GM18511 (cell line): ENCODE results near the gene GRHPR.
A peak's percentile ranks its signal among the peaks of the same experiment; 100 is the strongest.

Experiments used
- ATAC-seq: cut with Tn5 transposase; IDR thresholded peaks from one replicate; pipeline ENCODE4 v1.9.1; 2021; ENCODE audit warnings: mild to moderate bottlenecking, moderate library complexity; ENCODE audit not compliant: unreplicated experiment

The GRHPR gene

DNA sequence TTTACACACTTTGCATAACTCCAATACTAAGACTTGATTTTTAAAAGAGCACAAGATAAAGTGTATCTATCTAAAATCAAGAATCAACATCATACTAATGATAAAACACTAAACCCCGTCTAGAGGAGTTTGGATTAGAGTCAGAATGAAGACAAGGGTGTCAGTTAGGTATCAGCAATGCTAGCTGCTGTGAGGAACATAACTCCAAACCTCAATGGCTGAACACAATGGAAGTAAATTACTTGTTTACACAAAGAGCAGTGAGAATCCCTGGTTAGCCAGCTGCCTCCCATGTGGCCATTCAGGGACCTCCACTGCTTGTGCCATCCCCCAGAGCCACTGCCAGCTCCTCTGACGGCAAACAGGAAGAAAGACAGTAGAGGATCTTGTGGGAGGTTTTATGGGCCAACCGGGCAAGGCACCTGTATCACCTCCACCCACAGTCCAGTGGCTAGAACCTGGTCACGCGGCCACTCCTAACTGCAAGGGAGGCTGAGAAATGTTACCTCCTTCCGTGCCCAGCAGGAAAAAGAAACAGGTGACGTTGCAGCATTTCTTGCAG, 24.0 kb upstream of the GRHPR start:
- ATAC-seq, result no peak

DNA sequence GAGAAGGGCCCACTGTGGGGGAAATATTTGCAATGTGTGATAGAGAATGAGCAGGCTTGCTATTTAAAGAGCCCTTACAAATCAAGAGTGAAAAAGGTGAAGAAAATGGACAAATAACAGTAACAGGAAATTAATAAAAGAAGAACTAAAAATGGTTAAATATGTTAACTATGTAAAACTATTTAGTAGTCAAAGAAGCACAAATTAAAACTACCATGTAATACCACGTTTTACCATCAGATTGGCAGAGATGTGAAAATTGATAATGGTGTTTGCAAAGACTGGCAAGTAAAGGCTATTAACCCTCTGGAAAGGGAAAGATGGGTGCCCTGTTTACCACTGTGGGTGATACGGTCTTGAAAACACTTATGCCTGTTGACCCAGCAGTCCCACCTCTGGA, 23.2 kb upstream of the GRHPR start:
- no peak for ATAC-seq

DNA sequence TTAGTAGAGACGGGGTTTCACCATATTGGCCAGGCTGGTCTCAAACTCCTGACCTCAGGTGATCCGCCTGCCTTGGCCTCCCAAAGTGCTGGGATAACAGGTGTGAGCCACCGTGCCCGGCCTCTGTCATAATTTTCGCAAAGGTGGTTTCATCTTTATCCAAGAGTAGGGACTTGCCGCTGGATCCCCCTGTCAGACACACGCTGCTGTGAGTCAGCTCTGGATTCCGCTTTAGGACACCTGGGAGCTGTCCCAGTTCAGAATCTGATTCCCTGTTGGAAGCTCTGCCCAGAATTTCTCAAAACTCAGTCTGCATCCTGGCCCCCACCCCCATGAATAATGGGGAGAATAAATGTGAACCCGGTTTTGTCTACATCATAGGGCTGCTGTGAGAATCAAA, 17.9 kb upstream of the GRHPR start:
- ATAC-seq, result no peak

DNA sequence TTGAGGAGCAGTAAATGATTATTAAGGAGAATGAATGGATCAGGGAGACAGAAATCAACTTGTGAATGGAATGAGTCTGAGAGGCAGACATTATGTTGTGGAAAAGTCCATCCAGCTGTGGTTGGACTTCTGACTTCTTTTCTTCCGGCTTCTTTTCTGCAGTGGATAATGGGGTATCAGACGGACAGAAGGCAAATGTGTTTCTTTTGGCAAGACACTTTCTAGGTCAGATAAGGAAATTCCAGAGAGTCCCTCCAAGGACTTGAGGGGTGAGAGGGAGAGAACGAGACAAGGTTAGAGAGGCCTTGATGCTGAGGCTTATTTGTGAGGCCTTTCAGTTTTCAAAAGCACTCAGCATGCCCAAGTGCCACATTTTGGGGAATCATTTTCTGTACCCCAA, 17.1 kb upstream of the GRHPR start:
- ATAC-seq, result no peak

DNA sequence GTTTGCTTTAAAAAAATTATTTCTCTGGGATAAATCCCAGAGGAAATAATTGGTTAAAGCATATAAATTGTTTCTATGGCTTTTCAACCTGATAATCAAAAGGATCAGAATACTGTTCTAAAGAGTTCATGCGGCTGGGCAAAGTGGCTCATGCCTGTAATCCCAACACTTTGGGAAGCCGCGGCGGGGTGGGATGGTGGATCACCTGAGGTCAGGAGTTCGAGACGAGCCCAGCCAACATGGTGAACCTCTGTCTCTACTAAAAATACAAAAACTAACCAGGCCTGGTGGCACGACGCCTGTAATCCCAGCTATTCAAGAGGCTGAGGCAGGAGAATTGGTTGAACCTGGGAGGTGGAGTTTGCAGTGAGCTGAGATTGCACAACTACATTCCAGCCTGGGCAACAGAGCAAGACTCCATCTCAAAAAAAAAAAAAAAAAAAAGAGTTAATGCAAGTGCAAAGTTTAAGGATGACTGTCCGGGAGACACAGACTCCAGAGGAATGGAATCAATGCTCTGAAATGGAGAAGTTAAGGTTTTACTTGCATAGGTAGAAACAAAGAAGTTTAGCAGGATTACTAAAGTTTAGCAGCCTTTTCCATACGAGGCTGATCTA, 16.6 kb upstream of the GRHPR start:
- ATAC-seq, result no peak

DNA sequence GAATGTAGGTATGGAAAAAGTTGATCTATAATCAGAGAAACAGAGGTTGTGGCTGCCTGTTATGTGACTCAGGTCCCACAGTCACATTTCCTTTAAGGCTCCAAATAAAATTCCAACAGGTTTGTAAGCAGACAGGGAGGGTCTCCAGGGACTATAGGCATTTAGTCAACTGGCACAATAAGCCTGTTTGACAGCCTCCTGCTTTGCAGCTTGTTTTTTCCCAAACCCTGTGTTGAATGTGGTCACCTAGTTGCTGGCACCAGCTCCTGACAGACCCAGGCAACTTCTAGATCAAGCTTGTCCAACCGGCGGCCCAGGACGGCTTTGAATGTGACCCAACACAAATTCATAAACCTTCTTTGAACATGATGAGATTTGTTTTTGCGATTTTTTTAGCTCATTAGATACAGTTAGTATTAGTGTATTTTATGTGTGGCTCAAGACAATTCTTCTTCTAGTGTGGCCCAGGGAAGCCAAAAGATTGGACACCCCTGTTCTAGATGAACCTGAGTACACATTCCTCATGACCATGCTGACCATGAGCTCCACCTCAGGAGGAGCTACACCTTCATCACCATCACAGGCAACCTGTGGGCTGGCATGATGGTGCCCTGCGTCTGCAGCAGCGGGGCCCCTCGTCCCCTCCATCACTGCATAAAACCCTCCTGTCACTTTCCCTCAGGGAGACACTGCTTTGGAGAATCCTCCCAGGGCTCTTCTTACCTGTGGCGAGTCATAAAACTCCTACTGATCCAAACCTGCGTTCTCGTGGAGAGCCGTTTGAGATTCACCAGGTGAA, 15.7 kb upstream of the GRHPR start:
- no peak for ATAC-seq

DNA sequence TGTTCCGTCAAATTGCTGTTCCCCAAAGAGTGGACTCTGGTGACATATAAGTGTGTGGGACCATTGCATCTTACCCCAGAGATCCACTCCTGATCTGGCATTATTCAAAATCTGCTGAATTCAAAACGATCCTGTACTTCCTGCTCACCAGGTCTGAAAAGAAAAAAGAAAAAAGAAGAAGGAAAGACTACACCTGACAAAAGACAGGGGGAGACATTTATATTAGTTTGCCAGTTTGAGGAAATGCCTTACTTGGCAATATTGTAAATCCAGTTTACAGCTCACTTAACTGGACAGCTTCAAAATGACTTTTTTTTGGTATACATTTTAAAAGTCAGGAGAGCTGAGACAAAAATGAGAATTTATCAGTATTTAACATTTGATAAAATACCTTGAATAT, 15.0 kb upstream of the GRHPR start:
- no peak for ATAC-seq

DNA sequence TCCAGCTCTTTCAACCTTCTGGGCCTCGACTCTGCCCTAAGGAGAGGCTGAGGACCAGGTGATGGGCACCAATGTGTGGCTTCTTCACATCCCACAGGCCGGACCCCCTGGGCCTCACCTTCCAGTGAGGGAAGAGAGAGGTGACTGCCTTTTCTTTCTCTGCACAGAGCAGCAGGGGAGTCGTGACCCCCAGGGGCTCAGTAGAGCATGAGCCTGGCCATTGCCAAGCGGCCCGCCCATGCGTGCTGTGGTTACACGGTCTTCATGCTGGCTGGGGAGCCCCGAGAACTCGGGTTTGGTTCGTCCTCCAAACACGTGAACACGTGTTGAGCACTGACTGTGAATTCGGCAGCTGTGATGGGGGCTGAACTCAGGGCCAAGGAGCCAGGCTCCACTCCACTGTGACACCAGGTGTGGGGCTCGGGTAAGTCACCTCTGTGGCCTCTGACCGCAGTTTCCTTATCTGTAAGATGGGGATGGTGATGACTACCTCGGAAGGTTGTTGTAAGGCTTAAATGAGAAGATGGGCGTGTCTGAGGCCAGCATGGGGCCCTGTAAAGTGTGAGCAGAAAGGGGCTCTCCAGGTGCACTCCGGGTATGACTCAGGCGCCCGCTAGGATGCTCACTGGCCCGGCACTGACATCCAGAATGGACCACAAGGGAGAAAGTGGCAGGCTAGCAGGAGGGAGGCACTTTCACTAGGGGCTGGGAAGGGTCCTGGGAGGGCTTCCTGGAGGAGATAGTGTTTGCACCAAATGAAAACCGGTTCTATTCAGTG, 13.4 kb upstream of the GRHPR start:
- ATAC-seq, result peak; percentile 91

DNA sequence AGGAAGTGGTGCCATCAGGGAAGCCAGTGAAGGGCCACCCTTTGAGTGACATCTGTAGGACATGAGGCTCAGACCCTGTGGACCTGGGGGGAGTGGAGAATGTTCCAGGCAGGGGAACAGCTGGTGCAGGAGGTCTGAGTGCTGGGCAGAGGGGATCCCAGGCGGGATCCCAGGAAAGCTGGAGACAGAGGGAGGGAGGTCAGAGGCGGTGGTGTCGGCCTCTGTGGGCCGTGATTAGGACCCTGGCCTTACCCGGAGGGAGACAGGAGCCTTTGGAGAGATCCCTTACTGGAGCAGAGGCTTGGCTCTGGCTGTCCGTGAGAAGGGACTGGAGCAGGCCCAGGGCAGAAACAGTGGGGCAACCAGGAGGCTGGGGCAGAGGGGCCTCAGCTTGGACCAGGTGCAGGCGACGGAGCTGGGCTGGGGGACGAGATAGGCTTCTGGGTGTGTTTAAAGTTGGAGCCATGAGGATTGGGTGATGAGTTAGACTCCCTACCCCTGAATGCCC, 12.1 kb upstream of the GRHPR start:
- ATAC-seq, result no peak

DNA sequence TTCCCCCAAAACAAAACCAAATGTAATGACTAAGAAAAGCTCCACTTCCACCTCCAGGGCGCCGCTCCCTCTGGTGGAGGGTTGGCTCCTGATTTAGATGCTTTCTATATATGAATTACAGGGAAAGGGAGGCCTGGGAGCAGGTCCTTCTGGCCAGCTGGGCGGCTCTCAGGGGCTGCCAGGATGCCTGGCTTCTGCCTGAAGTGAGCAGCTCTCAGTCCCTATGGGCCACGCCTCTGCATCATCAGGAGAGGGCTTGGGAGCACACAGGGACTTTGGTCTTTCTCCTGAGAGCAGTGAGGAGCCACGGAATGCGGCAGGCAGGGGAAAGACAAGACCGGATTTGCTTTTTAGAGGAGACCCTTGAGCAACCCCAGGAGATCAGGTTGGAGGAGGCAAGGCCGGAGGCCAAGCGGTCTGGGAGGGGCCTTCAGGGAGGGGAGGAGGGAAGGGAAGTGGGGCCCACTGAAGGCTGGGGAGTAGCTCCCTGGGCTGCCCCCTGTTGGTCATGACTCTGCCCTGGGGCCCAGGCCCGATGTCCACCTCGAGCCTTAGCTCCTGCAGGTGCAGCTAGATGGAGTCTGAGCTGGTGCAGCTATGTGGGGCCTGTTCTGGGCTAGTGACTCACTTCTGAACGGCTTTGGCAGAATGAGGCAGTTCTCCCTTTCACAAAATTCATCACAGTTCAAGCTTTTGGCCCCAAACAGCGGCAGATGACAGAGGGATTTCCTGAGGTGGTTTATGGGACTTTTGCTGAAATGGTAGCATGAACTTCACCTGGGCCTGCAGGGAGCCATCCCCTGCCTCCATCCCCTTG, 11.3 kb upstream of the GRHPR start:
- no peak for ATAC-seq

DNA sequence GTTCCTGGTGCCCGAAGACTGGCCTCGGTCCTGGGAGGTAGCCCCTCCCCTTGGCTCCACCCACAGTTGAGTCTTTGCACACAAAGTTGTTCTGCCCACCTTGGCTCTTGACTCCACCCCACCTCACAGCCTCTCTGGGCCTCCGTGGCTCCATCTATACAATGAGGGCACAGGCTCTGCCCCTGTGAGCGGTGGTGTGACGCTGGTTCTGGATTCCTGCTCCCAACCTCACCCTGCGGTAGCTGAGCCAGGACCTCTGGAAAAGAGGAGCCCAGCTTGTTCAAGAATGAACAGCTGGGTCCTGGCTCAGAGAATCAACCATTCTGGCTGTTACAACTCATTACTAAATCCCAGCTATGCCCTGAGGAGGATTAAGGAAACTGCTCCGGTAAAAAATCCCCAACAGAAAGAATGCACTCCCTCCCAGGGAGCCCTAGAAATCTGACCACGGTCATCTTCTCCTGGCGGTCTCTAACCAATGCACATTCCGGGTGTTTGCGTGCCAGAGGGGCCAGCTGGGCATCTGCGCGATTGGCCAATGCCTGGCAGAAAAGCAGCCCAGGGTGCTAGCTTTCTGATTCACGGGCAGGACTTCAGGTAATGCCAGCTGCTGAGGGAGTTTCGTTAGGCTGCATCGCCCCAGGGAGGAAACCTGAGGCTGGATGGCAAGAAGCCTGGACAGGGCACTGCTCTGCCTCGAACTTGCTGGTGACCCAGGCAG, 9.9 kb upstream of the GRHPR start:
- ATAC-seq, result no peak

DNA sequence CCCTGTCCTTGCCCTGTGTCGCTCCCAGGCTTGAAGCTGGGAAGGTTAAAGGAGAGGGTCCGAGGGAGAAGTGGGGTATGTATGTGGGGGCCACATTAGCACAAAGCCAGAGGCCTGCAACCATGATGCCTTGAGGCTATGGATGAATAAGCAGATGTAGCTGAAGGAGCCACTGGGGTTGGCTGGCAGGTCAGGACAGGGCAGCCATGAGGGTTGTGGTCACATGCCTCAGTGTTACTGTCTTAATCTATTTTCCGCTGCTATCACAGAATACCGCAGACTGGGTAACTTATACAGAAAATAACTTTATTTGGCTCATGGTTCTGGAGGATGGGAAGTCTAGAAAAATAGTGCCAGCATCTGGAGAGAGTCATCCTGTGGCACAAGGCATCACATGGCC, 9.2 kb upstream of the GRHPR start:
- ATAC-seq, result no peak

DNA sequence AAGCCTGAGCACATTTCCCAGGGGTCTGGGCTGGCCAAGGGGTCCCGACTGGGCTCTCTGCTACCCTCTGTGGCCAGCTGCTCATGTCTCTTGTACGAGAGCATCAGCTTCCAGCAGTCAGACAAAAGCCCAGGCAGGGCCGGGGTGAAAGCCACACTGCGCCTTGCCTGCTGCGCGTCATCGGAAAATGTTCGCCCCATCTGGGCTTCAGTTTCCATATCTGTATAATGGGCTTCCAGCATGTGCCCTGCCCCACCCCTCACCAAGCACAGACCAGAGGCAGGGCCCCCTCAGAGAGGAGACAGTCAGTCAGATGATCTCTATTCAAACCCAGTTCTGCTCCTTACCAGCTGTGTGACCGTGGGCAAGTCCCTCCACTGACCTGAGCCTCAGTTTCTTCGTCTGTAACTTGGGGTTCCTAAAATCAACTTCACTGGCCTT, 8.0 kb upstream of the GRHPR start:
- ATAC-seq, result no peak

DNA sequence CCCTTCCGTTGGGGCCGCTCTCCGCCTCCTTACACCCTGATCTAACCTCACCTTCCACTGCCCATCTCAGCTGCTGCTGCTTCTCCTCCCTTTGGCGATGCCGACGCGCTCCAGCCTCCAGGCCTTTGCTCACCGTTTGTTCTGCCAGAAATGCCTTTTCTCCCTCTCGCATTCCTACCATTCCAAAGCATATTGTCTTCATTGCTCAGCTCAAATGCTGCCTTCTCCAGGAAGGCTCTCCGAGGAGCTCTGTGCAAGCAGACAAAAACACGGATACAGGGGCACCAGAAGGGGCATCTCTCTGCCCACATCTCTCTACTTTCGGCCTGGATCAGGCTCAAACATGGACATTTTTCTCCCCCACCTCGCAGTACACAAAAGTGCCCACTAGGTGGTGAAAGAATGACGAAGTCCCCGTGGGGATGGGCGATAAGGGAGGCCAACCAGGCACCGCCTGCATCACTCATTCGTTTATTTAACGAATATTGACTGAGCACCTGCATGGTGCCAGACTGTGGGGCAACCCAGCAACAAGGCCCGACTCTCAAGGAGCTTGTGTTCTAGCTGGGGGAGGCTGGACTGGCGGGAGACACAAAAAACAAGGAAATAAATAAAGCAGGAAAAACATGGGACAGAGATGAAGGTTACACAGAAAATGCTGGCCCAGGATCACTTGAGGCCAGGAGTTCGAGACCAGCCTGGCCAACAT, 7.3 kb upstream of the GRHPR start:
- no peak for ATAC-seq

DNA sequence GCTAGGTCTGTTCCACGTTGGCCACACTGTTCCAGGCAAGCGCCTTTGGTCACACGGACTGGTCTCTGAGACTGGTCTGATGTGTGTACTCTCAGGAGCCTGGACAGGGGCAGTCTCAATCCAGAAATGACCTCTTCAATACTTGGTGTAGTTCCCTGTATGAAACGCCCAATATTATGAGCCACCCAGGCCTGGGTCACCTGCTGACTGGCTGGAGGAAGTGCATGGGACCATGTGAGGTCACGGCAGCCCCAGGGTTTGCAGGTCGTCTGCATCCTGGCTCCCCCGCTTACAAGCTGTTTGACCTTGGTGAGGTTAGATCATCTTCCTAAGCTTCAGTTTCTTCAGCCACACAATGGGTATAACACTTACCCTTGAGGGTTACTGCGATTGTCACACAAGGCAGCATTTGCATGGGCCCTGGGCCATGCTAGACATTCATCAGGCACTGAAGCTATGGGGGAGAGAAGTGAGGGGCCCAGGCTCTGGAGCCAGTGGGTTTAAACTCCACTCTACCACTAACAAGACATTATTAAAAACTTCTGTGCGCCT, 5.2 kb upstream of the GRHPR start:
- ATAC-seq, result no peak

DNA sequence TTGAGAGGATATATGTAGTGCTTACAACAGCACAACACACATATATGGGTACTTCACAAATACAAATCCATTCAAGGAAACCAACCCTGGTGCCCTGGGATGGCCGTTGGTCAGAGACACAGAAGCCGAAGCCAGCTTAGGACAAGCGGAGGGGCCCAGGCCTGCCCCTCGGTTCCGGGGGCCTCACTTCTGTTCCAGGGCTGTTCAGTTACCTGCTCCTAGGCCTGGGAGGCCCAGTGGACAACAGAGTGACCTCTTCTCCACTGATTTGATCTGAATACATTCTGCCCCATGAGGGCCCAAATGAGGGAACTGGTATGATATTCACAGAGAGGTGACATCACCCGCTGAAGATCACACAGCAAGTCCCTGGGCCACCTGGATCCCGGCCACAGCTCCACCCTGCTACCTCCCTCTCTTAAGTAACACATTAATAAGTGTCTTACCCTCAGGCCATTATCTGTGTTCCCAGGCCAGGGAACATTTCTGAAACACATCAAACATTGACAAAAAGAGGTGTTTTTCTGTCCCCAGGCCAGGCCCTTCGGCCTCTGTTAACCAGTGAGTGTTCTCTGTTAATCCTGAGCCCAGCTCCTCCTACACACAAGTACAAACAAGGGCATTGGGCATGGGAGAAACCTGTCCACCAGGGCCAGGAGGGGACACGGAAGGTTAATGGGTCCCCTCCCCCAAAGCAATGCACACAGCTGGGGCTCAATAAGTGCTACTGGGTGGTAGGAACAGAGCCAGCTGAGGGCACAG, 4.5 kb upstream of the GRHPR start:
- ATAC-seq, result no peak

DNA sequence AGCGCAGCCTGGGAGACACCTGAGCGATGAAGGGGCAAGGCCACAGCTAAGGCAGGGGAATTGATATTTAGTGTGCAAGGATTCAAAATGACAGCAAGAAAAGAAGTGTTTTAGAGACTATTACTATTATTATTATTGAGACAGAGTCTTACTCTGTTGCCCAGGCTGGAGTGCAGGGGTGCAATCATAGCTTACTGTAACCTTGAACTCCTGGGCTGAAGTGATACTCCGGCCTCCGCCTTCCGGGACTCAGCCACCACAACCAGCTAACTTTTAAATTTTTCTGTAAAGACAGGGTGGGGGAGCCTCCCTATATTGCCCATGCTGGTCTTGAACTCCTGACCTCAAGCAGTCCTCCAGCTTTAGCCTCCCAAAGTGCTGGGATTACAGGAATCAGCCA, 3.3 kb upstream of the GRHPR start:
- ATAC-seq, result no peak
